ENCODE measurements around the gene FYN. TPM values are rescaled to one million over a fixed set of nuclear protein-coding genes. Genes with fewer than 3 reads are reported as not detected.

FYN gene
- total RNA-seq, 1 experiment from 2014 or later, result 7.2 TPM

DNA sequence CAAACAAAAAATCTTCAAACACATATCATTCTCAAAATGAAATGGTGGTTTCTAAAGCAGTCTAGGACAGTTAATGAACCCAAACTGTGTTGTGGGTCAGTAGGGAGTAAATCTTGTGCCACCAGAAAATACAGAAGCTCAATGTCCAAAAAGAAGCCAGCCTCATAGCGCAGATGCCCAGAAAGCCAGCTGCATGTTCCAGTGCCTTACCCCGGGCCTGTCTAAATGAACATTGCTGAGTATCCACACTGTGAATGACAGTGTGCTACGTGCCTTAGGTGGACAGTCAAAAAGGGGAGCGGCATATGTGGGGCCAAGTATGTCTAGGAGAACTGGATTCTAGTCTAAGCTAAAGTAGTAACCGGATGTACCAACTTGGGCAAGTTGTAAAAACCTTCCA lies 10.9 kb downstream of the FYN start:
- intact Hi-C loops (cut with micrococcal nuclease; ENCODE audit: unreplicated experiment), result no loop called here
- Histone ChIP-seq H3K4me3 (ENCODE audit: low read depth, low read length) (no peak overlapping the region), H3K4me1 (no peaks in the 10 kb centered on the region), H3K27me3 (replicated peaks; ENCODE audit: control insufficient read depth, insufficient read depth, low read length) (no peaks in the 10 kb centered on the region), H3K36me3 (ENCODE audit: control insufficient read depth, insufficient read depth, low read length) (no peaks in the 10 kb centered on the region), H3K9me3 (no peaks in the 10 kb centered on the region)
- Mint-ChIP-seq H3K27ac (ENCODE audit: unreplicated experiment) (no peak overlapping the region), H3K27me3 (ENCODE audit: insufficient read depth, unreplicated experiment) (no peaks in the 10 kb centered on the region), H3K4me1 (ENCODE audit: low read depth, unreplicated experiment) (no peaks in the 10 kb centered on the region), H3K9me3 (ENCODE audit: unreplicated experiment) (no peaks in the 10 kb centered on the region), H3K4me3 (ENCODE audit: unreplicated experiment) (no peak overlapping the region), H3K36me3 (ENCODE audit: insufficient read depth, unreplicated experiment) (no peaks in the 10 kb centered on the region)
- CTCF ChIA-PET, result interaction anchor here (0.5 kb wide), 1 partner anchor 181 kb away, joined by 3 read pairs; no protein-coding TSS in a partner anchor
- POLR2A ChIA-PET, result no interaction called here
- DNase-seq, result no peak
- TF ChIP-seq, protein P1, sequence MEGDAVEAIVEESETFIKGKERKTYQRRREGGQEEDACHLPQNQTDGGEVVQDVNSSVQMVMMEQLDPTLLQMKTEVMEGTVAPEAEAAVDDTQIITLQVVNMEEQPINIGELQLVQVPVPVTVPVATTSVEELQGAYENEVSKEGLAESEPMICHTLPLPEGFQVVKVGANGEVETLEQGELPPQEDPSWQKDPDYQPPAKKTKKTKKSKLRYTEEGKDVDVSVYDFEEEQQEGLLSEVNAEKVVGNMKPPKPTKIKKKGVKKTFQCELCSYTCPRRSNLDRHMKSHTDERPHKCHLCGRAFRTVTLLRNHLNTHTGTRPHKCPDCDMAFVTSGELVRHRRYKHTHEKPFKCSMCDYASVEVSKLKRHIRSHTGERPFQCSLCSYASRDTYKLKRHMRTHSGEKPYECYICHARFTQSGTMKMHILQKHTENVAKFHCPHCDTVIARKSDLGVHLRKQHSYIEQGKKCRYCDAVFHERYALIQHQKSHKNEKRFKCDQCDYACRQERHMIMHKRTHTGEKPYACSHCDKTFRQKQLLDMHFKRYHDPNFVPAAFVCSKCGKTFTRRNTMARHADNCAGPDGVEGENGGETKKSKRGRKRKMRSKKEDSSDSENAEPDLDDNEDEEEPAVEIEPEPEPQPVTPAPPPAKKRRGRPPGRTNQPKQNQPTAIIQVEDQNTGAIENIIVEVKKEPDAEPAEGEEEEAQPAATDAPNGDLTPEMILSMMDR (IDR thresholded peaks at IDR 0.05; ENCODE audit: insufficient read depth in 1 of 2, low read depth in 1 of 2, low read length in 1 of 2, severe bottlenecking in 1 of 2, unreplicated experiment in 1 of 2), result no peak
- BruUV-seq (replicated peaks), result no TSS peak

DNA sequence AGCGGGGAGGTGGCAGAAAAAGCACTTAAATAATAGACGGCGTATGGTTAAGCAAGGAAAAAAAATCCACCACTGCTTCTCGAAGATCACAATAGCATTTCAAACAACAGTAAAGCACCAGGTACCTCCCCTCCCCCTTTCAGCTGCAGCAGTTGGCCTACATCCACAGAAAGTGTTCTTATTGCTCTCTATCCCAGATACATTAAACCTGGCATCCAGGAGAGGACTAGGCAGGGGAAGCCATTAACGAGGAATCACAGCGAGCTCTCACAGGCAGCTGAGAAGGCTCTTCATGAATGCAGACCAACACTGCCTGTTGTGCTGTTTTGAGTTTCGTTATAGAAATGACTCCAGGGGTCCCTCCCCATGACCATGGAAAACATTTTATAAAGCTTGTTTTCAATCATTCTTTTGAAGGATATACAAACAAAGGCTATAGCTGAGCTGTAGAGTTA lies 11.8 kb downstream of the FYN start:
- Histone ChIP-seq H3K4me3 (ENCODE audit: low read depth, low read length) (no peak overlapping the region), H3K4me1 (no peaks in the 10 kb centered on the region), H3K36me3 (ENCODE audit: control insufficient read depth, insufficient read depth, low read length) (no peaks in the 10 kb centered on the region), H3K27me3 (replicated peaks; ENCODE audit: control insufficient read depth, insufficient read depth, low read length) (no peaks in the 10 kb centered on the region), H3K9me3 (no peaks in the 10 kb centered on the region)
- Mint-ChIP-seq H3K9me3 (ENCODE audit: unreplicated experiment) (no peaks in the 10 kb centered on the region), H3K36me3 (ENCODE audit: insufficient read depth, unreplicated experiment) (no peaks in the 10 kb centered on the region), H3K4me3 (ENCODE audit: unreplicated experiment) (no peak overlapping the region), H3K27ac (ENCODE audit: unreplicated experiment) (no peak overlapping the region), H3K27me3 (ENCODE audit: insufficient read depth, unreplicated experiment) (peaks cover 5% of the 10 kb centered on the region), H3K4me1 (ENCODE audit: low read depth, unreplicated experiment) (no peaks in the 10 kb centered on the region)
- POLR2A ChIA-PET, result no interaction called here
- TF ChIP-seq, protein P1 (IDR thresholded peaks at IDR 0.05; ENCODE audit: insufficient read depth in 1 of 2, low read depth in 1 of 2, low read length in 1 of 2, severe bottlenecking in 1 of 2, unreplicated experiment in 1 of 2), result no peak
- DNase-seq, result no peak
- intact Hi-C loops (cut with micrococcal nuclease; ENCODE audit: unreplicated experiment), result no loop called here
- CTCF ChIA-PET, result no interaction called here
- no TSS peak for BruUV-seq (replicated peaks)

DNA sequence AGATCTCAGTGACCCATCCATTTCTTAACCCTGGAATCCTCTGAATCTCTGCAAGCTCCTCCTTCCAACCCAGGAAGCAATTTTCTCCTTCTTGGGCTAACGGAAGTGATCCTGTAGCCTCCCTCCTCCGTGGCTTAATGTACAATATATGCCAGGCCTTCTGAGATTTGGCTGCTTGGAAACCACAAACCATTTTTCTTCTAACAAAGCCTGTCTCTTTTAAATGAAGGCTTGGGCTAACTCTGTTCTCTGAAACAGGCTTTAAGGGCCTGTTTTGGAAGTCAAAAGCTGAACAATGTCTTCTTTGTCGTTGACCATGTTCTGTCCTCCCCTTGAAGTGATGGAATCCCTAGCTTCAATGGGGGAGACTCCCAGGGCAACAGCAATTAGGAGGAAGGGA lies 14.9 kb downstream of the FYN start:
- no peaks in the 10 kb centered on the region for H3K36me3 ChIP-seq (ENCODE audit: control insufficient read depth, insufficient read depth, low read length)
- H3K4me3 ChIP-seq (ENCODE audit: low read depth, low read length), result no peak overlapping the region
- Mint-ChIP-seq H3K4me3 (ENCODE audit: unreplicated experiment) (no peak overlapping the region), H3K36me3 (ENCODE audit: insufficient read depth, unreplicated experiment) (no peaks in the 10 kb centered on the region), H3K4me1 (ENCODE audit: low read depth, unreplicated experiment) (no peaks in the 10 kb centered on the region), H3K27ac (ENCODE audit: unreplicated experiment) (no peak overlapping the region), H3K9me3 (ENCODE audit: unreplicated experiment) (no peaks in the 10 kb centered on the region), H3K27me3 (ENCODE audit: insufficient read depth, unreplicated experiment) (peaks cover 5% of the 10 kb centered on the region)
- intact Hi-C loops (cut with micrococcal nuclease; ENCODE audit: unreplicated experiment), result no loop called here
- ChIA-PET POLR2A (no interaction called here), CTCF (no interaction called here)
- BruUV-seq (replicated peaks), result no TSS peak
- no peaks in the 10 kb centered on the region for H3K27me3 ChIP-seq (replicated peaks; ENCODE audit: control insufficient read depth, insufficient read depth, low read length)
- no peaks in the 10 kb centered on the region for H3K4me1 ChIP-seq
- TF ChIP-seq, protein P1 (IDR thresholded peaks at IDR 0.05; ENCODE audit: insufficient read depth in 1 of 2, low read depth in 1 of 2, low read length in 1 of 2, severe bottlenecking in 1 of 2, unreplicated experiment in 1 of 2), result no peak
- no peak for DNase-seq
- no peaks in the 10 kb centered on the region for H3K9me3 ChIP-seq
